Esophagus squamous epithelium (tissue), 4 donors: ENCODE measurements around the gene CARMIL1.

Source experiments
- POLR2A ChIP-seq, 4 donors: fragments of 450-650 bp; IDR thresholded peaks; one replicate each; pipeline ENCODE4 v1.6.1; 2017; ENCODE audit warnings: antibody characterized with exemption in 4 of 4, mild to moderate bottlenecking in 4 of 4, moderate library complexity in 3 of 4
- TF ChIP-seq, protein P1 (sequence below), 6 experiments: fragments of 450-650 bp in 4 of 6; fragments of 200-600 bp in 2 of 6; sonication (generic) in 2 of 6; IDR thresholded peaks; one replicate each; pipeline ENCODE4 v1.5.1; 2016 to 2019; ENCODE audit warnings: antibody characterized with exemption in 6 of 6, mild to moderate bottlenecking in 4 of 6, moderate library complexity in 4 of 6

DNA sequence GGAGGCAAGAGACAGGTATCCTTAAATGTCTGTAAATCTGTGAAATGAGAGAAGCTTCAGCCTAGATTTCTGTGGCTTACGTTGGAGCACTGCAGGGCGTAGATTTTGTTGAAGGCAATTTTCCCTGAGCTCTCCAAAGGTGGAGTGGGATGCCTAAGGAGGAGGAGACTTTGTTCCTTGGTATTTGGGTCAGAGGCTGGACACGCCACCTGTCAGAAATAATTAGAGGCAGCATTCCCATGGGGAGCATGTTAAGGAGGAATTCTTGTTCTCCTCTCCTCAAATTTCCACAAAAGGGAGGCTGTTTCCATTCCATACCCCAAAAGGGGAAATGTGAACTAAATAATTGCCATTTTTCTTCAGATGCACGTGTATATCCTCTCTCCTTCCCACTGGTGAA is 361.7 kb downstream of the CARMIL1 start:
- no peak for TF ChIP-seq POLR2A (IDR thresholded peaks at IDR 0.05)
- TF ChIP-seq, protein P1, sequence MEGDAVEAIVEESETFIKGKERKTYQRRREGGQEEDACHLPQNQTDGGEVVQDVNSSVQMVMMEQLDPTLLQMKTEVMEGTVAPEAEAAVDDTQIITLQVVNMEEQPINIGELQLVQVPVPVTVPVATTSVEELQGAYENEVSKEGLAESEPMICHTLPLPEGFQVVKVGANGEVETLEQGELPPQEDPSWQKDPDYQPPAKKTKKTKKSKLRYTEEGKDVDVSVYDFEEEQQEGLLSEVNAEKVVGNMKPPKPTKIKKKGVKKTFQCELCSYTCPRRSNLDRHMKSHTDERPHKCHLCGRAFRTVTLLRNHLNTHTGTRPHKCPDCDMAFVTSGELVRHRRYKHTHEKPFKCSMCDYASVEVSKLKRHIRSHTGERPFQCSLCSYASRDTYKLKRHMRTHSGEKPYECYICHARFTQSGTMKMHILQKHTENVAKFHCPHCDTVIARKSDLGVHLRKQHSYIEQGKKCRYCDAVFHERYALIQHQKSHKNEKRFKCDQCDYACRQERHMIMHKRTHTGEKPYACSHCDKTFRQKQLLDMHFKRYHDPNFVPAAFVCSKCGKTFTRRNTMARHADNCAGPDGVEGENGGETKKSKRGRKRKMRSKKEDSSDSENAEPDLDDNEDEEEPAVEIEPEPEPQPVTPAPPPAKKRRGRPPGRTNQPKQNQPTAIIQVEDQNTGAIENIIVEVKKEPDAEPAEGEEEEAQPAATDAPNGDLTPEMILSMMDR (IDR thresholded peaks at IDR 0.05) = no peak
